Islet of Langerhans (tissue), 1 donor: ENCODE measurements around the gene PRKCH.
"Not testable (repeated sequence)": the region's sequence is repeated elsewhere in the genome, so short reads cannot be mapped to it uniquely, and the experiment has no call there.

ENCODE experiments used
- FAIRE-seq: peaks from one replicate; lab custom pipeline; 2011; peaks lifted over from hg19 to GRCh38; lab: Jason Lieb, UNC

PRKCH gene

DNA sequence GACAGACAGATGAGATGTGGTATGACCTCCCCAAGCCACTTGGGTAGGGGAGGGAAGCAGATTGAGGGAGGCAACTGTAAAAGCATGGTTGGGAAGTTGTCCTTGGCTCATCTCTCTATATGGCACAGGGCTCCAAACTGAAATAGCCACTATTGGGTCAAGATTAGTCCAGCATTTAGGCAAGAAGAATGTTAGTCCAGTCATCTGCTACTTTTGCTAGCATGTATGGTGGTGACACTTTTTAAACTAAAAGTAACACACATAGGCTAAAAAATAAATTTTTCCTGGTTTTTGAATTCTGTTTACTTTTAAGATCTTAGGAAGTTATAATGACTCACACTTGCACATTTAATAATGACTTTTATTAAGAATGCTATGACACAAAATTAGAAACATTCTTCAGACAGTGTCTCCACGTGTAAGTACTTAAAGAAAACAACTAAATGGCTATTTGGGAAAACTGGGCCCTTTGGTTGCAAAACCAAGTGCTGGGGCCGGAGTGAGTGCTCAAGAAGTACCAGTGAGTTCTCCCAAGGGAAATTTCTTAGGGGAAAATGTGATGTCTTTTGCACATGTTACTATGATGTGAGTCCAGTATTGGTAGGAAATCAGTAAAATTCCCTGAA, 194.9 kb downstream of the PRKCH start:
- no peak for FAIRE-seq

DNA sequence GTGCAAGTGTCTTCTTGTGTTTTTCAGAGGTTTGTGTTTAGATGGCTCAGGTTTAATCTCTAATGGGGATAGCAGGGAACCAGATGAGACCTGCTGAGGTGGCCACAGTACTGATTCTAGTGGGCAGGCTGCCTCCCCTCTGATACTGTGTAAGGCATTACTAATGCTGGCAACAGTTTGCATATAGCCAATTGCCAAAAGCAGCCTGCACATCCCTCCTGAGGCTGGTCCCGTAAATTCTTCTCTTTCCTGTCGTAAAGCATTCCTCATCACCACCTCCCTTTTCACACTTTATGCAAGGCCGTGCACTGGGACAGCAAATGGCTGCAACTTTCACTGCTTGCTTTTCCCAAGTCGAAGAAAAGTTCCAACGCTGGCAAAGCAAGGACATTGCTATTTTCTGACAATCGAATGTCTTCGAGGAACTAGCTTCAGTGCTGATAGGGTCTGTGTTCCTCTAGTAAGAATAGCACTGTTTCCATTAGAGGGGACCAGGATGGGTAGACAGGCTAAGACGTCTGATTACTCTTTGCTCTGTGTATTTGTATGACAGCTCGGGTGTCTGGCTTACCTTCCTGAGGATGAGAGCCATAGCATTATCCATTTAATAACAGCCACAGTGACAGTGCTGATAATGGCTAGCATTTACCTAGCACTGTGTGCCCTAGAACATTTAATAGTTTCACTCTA, 195.7 kb downstream of the PRKCH start:
- no peak for FAIRE-seq

DNA sequence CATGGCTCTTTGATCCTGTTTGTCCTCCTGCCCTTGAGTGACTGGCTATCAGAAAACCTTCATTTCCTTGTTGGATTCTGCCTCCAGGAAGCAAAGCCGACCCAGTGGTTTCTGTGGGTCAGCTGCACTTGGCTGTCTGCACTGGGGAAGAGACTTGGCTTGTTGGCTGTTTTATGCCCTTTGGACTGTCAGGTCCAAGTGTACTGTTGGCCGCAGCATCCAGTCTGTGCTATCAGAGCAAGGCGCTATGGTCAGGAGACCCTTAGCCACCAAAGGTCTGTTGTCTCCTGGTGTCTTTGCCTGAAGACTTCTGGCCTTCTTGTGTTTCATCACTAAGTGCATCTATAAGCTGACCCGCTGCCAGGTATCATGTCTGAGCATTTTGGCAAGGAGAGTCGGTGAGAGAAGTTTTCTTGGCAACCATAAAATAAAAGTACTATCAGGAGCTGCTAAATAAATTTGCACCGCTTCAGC, 196.6 kb downstream of the PRKCH start:
- FAIRE-seq = no peak

DNA sequence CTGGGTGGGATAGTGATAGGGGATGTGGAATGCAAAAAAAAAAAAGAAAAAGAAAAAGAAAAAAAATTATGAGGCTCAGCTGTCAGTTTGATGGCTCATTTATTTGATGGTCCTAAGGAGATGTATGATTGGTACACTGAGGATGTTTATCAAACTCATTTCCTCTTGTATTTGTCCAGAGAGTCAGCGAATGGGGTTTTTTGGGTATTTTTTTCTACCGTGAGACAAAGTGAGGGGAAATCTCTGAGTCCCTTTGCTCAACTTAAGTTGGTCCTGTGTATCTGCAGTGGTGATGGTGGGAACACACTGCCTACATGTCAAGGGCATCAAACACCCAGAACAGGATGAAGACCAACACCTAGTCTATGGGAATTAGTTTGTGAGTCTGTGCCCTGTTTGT, 197.0 kb downstream of the PRKCH start:
- FAIRE-seq = no peak

DNA sequence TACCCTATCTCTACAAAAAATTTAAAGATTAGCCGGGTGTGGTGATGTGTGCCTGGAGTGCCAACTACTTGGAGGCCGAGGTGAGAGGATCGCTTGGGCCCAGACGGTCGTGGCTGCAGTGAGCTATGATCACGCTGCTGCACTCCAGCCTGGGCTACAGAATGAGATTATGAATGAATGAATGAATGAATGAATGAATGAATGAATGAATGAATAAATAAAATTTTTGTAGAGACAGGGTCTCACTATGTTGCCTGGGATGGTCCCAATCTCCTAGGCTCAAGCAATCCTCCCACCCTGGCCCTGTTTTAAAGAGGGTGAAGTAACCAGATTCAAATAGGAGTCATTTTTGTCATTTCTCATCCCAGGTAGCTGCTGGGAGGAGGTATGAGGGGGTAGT, 197.7 kb downstream of the PRKCH start:
- no peak for FAIRE-seq

DNA sequence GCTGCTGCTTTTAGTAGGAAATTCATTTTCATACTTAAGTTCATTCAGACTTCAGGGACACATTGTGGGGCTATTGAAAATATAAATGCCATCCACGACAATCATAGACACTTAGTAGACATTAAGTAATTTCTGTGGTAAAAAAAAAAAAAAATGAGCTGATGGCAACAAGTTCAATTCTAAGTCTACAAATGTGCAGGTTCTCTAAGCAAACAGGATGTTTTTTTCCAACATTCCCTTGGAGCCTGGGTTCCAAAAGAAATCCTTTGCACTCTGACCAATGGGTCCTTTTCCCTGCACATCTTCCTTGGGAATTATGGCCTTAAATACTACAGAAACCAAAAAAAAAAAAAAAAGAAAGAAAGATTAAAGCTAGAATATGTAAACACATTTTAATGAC, 198.4 kb downstream of the PRKCH start:
- no peak for FAIRE-seq

DNA sequence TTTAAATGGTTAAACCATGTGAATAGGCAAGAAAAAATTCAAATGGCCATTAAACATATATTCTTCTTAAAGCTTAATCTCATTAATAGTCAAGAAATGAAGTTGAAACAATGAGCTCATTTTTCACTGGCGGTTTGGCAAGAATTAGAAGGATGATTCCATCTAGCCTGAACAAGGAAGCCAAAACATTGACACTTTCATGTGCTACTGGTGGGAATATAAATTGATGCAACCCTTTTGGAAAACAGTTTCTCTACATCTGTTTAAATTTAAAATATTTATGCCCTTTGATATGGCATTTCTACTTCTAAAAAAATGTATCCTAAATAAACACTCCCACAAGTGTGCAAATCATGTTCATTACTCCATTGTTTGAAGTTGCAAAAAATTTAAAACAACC, 199.2 kb downstream of the PRKCH start:
- FAIRE-seq = no peak

DNA sequence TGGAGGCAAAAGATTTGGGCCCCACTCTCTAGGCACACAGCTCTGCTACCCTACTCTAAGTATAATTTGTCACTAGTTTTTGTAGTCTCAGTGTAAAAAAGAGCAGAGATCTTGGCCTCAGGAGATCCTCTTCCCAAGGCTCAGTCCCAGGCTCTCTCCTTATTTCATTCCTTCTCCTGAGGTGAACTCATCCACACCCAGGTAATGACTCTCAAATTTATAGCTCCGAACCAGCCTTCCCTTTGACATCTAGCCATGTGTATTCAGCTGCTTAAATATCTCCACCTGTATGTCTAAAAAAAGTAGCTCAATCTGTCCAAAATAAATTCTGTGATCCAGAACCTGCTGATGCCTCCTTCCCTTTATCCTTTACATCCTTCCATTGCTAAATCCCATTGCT, 200.4 kb downstream of the PRKCH start:
- FAIRE-seq = no peak

DNA sequence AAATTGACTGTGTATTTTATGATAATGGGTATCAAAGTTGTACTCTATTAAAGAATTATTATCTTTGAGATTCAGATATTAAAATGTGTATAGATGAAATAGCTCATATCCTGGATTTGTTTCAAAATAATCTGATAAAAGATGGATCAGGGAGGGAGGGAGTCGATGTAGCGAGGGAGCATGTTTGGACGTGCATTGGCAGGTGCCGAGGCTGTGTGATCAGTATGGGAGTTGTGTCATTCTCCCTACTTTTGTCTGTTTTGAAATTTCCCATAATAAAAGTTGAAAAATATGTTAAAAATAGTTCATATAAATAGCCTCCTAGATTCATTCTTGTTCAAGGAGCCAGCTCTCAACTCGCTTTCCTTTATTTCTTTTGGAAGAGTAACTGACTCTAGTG, 202.4 kb downstream of the PRKCH start:
- no peak for FAIRE-seq

DNA sequence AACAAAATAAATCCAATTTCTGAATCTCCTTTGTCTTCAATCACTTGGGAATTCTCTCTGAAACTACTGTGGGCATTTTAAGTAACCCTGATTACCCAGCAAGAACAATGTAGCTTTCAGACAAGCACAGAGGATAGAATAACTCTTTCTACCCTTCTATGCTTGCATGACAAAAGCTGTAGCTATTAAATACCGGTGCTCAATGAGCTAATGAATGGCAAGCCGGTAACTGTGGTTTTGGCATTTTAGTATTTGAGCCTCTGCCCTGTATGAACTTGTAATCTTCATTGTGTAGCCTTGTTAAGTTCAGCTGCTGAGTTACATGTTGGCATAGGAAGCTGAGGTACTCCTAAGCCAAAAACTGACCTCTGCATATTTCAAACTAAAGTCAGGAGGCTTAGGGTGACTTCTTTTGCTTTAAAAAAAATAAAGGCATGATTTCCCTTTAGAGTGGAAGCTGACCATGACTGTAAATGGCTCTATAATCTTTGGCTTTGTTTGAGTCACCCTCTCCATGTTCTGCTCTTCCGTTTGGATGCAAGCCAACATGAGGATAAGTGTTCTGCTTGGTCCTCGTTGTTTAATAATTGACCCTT, 202.9 kb downstream of the PRKCH start:
- peak; percentile 47 for FAIRE-seq

DNA sequence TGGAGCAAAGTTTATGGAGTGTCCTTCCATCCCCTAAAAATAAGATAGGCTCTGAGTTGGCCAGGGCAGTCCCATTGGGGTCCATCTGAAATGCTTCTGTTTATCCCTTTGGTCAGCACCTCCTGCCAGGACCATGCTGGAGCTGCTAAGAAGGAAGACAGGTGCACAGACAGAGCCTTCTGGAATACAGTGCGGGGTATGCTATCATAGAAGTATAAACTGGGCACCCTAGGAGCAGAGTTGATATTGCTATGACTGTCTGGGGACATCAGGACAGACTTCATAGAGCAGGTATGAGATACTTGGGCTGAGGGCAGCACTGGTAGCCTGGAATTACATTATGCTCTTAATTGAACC, 203.5 kb downstream of the PRKCH start:
- FAIRE-seq = no peak

DNA sequence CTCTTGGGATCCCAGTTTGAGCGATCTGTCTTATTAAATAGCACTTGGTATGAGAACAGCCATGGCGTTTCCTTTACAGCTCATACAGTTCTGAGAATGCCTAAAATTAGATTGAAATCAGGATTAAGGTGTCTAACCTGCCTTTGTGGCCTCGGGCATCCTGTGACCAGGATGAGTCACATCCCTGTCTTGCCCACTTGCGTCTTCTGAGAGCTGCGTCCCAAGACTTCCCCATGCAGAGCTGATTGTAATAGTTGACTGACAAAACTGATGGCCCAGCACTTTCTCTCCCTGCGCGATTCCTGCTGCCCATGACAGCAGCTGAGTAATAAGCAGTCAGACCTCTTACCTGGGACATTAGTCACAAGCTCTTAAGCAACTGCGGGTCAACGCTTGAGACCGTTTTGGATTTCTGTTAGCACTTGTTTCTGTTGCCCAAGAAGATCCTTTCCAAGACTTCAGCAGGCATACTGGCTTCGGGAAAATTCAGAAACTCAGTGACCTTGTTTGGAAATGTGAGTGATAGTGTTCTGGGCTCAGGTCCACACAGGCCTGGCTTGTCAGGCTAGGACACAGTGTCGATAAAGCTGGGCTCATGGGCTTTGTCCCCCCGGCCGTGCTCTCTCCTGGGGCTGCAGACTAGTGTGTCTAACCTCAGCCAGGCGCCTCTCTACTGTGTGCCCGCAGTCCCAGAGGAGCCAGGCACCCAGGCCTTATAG, 204.1 kb downstream of the PRKCH start:
- FAIRE-seq = peak; percentile 78

DNA sequence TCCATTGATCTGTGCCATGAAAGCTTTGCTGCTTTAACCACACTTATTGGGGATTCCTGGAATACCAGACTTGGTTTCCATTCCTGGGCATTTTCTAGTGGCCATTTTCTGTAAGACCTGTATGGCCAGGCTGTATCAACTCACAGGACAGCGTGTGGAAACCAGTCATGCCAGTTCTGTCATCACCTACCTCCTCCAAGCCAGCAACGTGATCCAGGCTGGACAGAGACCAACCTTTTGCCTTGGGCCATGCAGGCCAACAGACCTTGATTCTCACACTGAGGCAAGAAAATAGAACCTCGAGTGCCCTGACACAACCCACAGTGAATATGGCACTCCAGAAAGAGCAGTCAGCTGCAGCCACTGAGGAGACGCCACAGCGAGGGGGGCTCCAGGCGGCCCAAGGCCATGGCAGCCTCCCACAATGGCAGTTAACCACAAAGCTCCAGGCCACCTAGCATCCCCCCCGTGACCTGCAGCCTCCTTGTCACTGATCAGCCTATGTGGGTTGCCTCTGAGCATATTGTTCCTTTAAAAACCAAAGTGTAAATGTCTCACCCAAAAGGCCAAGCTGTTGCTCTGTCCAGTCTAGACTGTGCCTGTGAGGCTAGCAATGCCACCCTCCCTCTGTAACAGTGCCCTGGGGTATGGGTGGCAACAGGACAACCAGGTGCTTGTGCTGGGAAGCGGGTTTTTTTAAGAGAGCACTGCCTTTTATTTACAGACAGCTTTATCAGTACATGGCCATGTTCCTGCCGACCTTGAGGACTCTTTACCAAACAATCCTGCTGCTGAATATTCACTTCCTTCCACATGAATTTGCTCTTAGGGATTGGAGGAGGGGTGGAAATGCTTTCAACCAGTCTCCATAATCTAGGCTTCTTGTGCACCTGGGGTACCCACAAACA, 205.3 kb downstream of the PRKCH start:
- no peak for FAIRE-seq

DNA sequence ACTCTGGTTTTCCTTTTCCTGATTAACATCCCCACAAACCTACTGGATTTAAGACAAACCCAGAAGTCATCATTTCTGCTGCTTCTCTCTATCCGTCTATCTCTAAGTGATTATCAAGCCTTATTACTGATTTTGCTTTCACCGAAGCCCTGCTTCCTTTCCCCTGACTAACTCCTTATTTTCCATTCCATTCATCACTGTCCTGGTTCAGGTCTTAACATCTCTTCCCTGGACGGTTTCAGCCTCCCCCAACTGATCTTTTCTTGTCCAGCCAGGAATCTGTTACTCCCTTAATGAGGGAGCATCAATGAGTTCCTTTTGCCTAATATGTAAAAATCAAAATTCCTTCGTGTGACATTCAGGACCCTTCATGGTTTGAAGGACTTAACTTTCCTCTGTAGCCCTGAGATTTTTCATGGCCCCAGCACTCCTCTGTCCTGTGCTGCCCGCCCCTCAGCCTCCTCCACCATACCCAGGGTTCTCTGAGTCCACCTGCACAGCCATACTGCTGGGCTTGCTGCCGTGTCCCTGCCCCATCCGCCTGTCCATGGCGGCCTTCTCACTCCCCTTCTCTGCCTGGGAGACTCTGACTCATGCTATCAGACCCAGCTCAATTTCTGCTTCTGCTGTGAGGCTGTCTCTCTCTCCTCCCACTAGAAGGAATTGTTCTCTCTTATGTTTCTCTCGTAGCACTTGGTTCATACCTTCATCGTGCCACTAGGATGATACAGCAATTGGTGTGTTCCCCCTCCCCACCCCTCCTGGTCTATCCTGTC, 206.1 kb downstream of the PRKCH start:
- no peak for FAIRE-seq

DNA sequence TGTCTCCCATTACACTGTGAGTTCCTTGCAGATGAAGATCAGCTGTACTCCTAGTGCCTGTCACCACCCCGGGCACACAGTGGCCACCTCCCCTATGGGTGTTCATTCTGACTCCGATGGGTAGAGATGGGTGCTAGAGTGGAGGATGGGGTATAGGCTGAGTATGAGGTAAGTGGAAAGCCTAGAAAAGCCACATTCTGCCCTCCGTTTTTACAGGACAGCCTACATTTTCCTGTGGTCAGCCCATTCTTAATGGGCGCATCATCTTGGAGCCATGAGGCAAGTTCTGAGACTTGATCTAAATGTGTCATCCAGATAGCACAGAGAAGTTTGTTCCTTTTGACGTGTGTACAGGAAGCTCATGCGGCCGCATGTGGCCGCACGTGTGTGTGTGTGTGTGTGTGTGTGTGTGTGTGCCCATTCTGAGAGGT, 207.2 kb downstream of the PRKCH start:
- FAIRE-seq = no peak

DNA sequence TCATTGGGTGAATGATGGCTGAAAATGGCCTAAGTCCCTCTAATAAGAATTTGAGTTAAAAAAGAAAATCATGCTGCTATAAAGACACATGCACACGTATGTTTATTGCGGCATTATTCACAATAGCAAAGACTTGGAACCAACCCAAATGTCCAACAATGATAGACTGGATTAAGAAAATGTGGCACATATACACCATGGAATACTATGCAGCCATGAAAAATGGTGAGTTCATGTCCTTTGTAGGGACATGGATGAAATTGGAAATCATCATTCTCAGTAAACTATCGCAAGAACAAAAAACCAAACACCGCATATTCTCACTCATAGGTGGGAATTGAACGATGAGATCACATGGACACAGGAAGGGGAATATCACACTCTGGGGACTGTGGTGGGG, 208.0 kb downstream of the PRKCH start:
- not testable (repeated sequence) for FAIRE-seq

DNA sequence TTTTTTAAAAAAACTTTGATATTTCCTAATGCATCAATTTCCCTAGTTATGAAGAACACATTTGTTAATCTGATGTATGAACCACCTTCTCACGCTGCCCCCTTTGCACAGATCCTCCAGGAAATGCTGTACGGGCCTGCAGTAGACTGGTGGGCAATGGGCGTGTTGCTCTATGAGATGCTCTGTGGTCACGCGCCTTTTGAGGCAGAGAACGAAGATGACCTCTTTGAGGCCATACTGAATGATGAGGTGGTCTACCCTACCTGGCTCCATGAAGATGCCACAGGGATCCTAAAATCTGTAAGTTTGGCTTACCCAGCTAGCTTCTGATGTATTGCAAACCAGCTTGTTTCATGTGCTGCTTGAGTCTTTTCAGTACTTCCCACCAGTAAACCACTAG, 208.9 kb downstream of the PRKCH start:
- no peak for FAIRE-seq

DNA sequence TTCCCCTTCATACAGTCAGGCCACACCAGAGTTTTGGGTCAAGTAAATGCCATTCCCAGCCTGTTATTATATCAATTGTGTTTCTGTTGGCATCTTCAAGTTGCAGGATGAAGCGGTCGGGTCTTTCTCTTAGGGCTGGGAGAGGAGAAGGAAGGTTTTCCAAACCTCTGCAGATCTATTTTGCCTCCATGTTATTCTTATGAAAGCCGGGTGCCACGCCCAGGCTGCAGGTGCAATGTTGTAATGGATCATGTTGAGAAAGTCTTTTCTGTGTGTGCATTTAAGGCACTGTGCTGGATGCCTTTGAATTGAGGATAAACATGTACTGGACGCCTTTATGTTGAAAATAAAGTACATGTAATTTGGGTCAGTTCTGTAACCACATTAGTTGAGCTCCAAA, 209.5 kb downstream of the PRKCH start:
- no peak for FAIRE-seq

DNA sequence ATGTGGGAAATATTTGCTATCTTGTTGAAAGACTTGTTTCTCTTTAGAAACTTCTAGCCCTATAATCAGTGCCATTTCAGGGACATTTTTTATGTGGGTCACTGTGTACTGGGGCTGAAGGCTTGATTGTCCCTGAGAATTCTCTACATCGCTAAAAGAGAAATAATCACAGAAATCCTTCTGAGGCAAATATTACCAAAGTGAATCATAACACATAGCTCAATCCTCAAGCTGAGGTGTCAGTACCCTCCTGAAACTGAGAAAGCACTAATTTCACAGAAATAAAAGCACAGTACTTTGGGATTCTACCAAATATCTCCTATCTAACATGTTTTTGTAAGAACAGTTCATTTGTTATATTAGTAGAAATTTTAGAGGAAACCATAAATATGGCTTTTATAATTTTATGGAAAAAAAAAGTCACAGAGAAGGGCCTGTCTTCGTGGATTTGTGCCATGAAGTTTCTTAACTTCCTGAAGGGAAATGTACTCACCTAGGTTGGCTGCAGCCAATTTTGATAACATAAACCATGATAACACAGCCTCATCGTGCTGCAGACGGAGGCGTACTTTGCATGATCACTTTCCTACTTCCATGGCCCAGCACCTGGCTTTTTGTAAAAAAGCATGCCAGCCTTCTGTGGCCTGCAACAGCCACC, 210.2 kb downstream of the PRKCH start:
- FAIRE-seq = no peak

DNA sequence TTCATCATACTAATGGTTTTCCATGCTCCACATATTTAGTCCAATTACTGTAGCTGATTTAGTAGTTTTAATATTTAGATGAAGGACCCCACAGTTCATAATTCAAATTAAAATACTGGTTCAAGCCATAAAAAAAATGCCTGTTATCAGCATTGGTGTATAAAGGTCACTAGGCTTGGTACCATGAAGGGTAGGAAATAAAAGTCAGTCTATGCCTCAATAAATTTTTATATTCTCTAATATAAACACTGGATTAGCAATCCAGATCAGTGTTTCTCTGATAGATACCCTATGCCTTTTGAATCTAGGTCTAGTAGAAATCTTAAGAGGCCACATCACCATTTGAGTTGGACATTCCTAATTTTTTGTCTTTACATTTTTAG, 210.7 kb downstream of the PRKCH start:
- FAIRE-seq = no peak

DNA sequence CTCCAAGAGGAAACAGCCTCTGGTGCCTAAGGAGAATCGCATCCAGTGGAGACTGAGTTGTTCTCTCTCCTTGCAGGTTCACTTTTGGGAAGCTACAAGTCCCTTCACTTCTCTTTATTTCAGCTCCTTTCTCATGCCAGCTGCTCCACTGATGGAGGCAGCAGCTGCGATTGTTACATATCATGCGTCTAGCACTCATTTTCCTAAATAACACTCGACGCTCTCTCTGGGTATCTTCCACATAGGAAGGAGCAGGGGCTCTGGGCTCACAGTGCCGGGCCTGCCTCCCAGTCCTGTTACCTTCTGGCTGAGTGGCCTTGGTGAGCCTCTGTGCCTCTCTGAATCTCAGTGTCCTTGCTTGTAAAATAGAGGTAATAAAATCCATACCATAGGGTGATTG, 211.4 kb downstream of the PRKCH start:
- FAIRE-seq = no peak
